B cell (primary cell): ENCODE results near the gene TRAPPC8. TPM values are rescaled to one million over a fixed set of nuclear protein-coding genes. Genes with fewer than 3 reads are reported as not detected.

Source experiments
- ATAC-seq: fragments of 200-7000 bp; cut with Tn5 transposase; one replicate; pipeline ENCODE4 v1.10.0; 2021; ENCODE audit warnings: low read depth, mild to moderate bottlenecking, moderate number of reproducible peaks, moderate library complexity
- CTCF ChIA-PET: fragments of 350-600 bp; sonication (Branson Sonifier 250); formaldehyde crosslinking; loops from one replicate; lab custom pipeline; 2021; ENCODE audit warnings: antibody characterized with exemption, inconsistent platforms; lab: Charles Lee
- POLR2A ChIA-PET: fragments of 350-600 bp; sonication (Branson Sonifier 250); formaldehyde crosslinking; loops from one replicate; lab custom pipeline; 2021; ENCODE audit warnings: antibody characterized with exemption; lab: Charles Lee
- DNase-seq: peaks from one replicate; pipeline ENCODE4 v3.0.0; 2013
- H2AFZ ChIP-seq: 2 replicates; pipeline ENCODE4 v1.6.1; 2012; ENCODE audit warnings: mild to moderate bottlenecking, low read depth, low read length; ENCODE audit not compliant: insufficient read depth, poor library complexity, severe bottlenecking
- H3K27ac ChIP-seq, 2 donors: 1 replicate in 1 of 2; 2 replicates in 1 of 2; pipeline ENCODE4 v1.5.1; 2012 to 2013; ENCODE audit warnings: low read length in 2 of 2, mild to moderate bottlenecking in 2 of 2, moderate library complexity in 1 of 2
- H3K27me3 ChIP-seq, 4 experiments: fragments of 200-600 bp in 1 of 4; sonication (generic) in 1 of 4; replicated peaks in 1 of 4; 1 replicate in 2 of 4; 2 replicates in 2 of 4; pipeline versions ENCODE4 v1.6.1 to v1.7.0; 2013 to 2016; ENCODE audit warnings: low read length in 3 of 4, mild to moderate bottlenecking in 2 of 4, mixed read lengths in 1 of 4, moderate library complexity in 1 of 4; ENCODE audit not compliant: insufficient read depth in 4 of 4, control insufficient read depth in 3 of 4; ENCODE audit errors: control extremely low read depth in 1 of 4
- H3K36me3 ChIP-seq, 2 experiments: replicated peaks in 1 of 2; 1 replicate in 1 of 2; 2 replicates in 1 of 2; pipeline versions ENCODE4 v1.6.1 to v1.7.1; 2013; ENCODE audit warnings: low read length in 1 of 2; ENCODE audit not compliant: insufficient read depth in 2 of 2, control insufficient read depth in 1 of 2; ENCODE audit errors: control extremely low read depth in 1 of 2, extremely low read depth in 1 of 2
- H3K4me1 ChIP-seq, 2 donors: fragments of 200-600 bp in 1 of 2; sonication (generic) in 1 of 2; 1 replicate in 1 of 2; 2 replicates in 1 of 2; pipeline versions ENCODE4 v1.5.1 to v1.6.1; 2013 to 2017; ENCODE audit warnings: low read length in 2 of 2; ENCODE audit not compliant: control insufficient read depth in 2 of 2, insufficient read depth in 2 of 2
- H3K4me2 ChIP-seq: replicated peaks from 2 replicates; pipeline ENCODE3; 2012; ENCODE audit warnings: mild to moderate bottlenecking, low read depth, low read length; ENCODE audit not compliant: poor library complexity, severe bottlenecking
- H3K4me3 ChIP-seq, 5 experiments: fragments of 200-600 bp in 1 of 5; sonication (generic) in 1 of 5; 1 replicate in 3 of 5; 2 replicates in 2 of 5; pipeline versions ENCODE4 v1.5.1 to v1.7.0; 2011 to 2016; ENCODE audit warnings: low read length in 4 of 5, mild to moderate bottlenecking in 4 of 5, low read depth in 2 of 5, control low read depth in 1 of 5, moderate library complexity in 1 of 5; ENCODE audit not compliant: insufficient read depth in 1 of 5; ENCODE audit errors: control extremely low read depth in 1 of 5, extremely low read depth in 1 of 5
- H3K79me2 ChIP-seq: fragments of 200-600 bp; sonication (generic); one replicate; pipeline ENCODE4 v1.6.0; 2016; ENCODE audit warnings: low read length; ENCODE audit not compliant: control insufficient read depth, insufficient read depth
- H3K9ac ChIP-seq: fragments of 200-600 bp; sonication (generic); 2 replicates; pipeline ENCODE4 v1.6.1; 2017; ENCODE audit warnings: mild to moderate bottlenecking, low read length, moderate library complexity
- H3K9me3 ChIP-seq, 3 donors: one replicate each; pipeline versions ENCODE4 v1.6.1 to v1.7.1; 2013; ENCODE audit warnings: low read length in 2 of 3; ENCODE audit not compliant: control insufficient read depth in 2 of 3, insufficient read depth in 1 of 3; ENCODE audit errors: control extremely low read depth in 1 of 3
- H4K20me1 ChIP-seq: 2 replicates; pipeline ENCODE4 v1.6.0; 2012; ENCODE audit warnings: mild to moderate bottlenecking, low read length; ENCODE audit not compliant: insufficient read depth, control insufficient read depth, poor library complexity, severe bottlenecking
- H3K27ac Mint-ChIP-seq: one replicate; pipeline ENCODE4 v1.8.0; 2021; ENCODE audit warnings: mixed read lengths
- H3K27me3 Mint-ChIP-seq: one replicate; pipeline ENCODE4 v1.8.0; 2021; ENCODE audit warnings: mixed read lengths
- H3K4me1 Mint-ChIP-seq: one replicate; pipeline ENCODE4 v1.8.0; 2021; ENCODE audit warnings: mixed read lengths
- H3K4me3 Mint-ChIP-seq: one replicate; pipeline ENCODE4 v1.8.0; 2021; ENCODE audit warnings: mixed read lengths
- H3K9me3 Mint-ChIP-seq: one replicate; pipeline ENCODE4 v1.8.0; 2022; ENCODE audit warnings: mixed read lengths; ENCODE audit not compliant: insufficient read depth
- CTCF ChIP-seq: fragments of 200-600 bp; IDR thresholded peaks from one replicate; pipeline ENCODE4 v1.8.0; 2022; ENCODE audit warnings: antibody characterized with exemption, mild to moderate bottlenecking
- EZH2 ChIP-seq: IDR thresholded peaks from 2 replicates; pipeline ENCODE4 v1.6.1; 2012; ENCODE audit warnings: borderline replicate concordance, low read depth, mild to moderate bottlenecking, moderate library complexity, low read length; ENCODE audit not compliant: insufficient read depth, poor library complexity, severe bottlenecking
- WGBS: methylation state at CpG from one replicate; pipeline ENCODE4 v1.1.5; 2013; ENCODE audit warnings: missing lambda C conversion rate; ENCODE audit not compliant: insufficient coverage; 5-methylcytosine and 5-hydroxymethylcytosine counted together
- intact Hi-C: fragments of 100-400 bp; cut with micrococcal nuclease; formaldehyde crosslinking; loops from one replicate; pipeline ENCODE4 v1.10.0; 2022
- polyA plus RNA-seq: library from polyadenylated mRNA; depleted of rRNA; stranded (reverse); fragments of >200 nt; gene quantifications from 2 replicates; pipeline ENCODE4 v1.2.3, GENCODE V29; 2012
- total RNA-seq, 2 donors: library from RNA; stranded (reverse); fragments of 120-200 nt in 1 of 2; gene quantifications; 1 replicate in 1 of 2; 2 replicates in 1 of 2; pipeline versions ENCODE4 v1.2.3 to v1.2.4, GENCODE V29; 2013 to 2022

The TRAPPC8 gene
- total and polyA plus RNA-seq, 2 donors (not counting 1 experiment from before 2014, with no cell fraction given) = 53.6 to 95.5 TPM

DNA sequence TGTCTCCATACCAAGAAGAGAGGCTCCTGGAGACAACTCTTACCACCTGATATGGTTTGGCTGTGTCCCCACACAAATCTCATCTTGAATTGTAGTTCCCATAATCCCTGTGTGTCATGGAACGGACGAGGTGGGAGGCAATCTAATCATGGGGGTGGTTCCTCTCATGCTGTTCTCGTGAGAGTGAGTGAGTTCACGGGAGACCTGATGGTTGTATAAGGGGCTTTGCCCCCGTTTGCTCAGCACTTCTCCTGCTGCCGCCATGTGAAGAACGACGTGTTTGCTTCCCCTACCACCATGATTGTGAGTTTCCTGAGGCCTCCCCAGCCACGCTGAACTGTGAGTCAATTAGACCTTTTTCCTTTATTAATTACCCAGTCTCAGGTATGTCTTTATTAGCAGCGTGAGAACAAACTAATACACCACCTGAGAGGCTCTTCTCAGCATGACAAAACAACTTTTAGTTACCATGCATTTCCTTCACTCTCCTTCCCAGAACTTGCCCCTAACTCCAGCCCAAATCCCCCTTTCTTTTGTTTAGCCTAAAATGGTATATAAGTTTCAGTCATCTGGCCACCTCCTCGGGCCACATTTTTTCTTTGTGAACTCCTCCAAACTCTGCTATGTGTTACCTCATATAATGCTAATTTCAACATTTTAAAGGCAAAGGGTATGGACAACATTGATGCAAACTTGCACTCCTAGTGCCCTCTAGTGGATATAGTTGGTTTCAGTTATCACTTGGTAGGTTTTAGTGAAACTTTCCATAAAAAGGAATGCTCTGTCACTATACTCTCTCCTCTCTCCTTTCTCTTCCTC, 123.6 kb downstream of the TRAPPC8 start:
- DNase-seq (peak; percentile 42), ATAC-seq (no peak)
- TF ChIP-seq CTCF = peak; percentile 83
- TF ChIP-seq EZH2 = no peak
- H3K4me1 ChIP-seq = no peaks in the 10 kb centered on the region
- no peaks in the 10 kb centered on the region for H3K36me3 ChIP-seq
- H3K4me3 ChIP-seq = no peak overlapping the region
- POLR2A ChIA-PET = no interaction called here
- no peaks in the 10 kb centered on the region for H3K9me3 ChIP-seq
- H3K79me2 ChIP-seq = no peaks in the 10 kb centered on the region
- H2AFZ ChIP-seq = no peak overlapping the region
- no peak overlapping the region for H3K4me3 Mint-ChIP-seq
- H3K4me1 Mint-ChIP-seq = no peaks in the 10 kb centered on the region
- WGBS = 75% methylated on average over 4 of the region's 11 CpGs
- H3K9me3 Mint-ChIP-seq = no peaks in the 10 kb centered on the region
- CTCF ChIA-PET = interaction anchor here (0.9 to 1.1 kb wide), 4 partner anchors 10 to 263 kb away, joined by 3 to 5 read pairs (median 4); no protein-coding TSS in a partner anchor
- no peaks in the 10 kb centered on the region for H3K27me3 ChIP-seq
- peaks cover 6% of the 10 kb centered on the region for H3K27me3 Mint-ChIP-seq
- H4K20me1 ChIP-seq = no peaks in the 10 kb centered on the region
- intact Hi-C loops = loop anchor here (2.0 kb wide), 1 partner anchor 79 kb away; no protein-coding TSS in a partner anchor
- no peak overlapping the region for H3K4me2 ChIP-seq
- H3K9ac ChIP-seq = no peak overlapping the region
- H3K27ac Mint-ChIP-seq = no peak overlapping the region
- no peak overlapping the region for H3K27ac ChIP-seq

- ATAC-seq = no peak
- Mint-ChIP-seq H3K4me1 (no peaks in the 10 kb centered on the region), H3K27ac (no peak overlapping the region), H3K4me3 (no peak overlapping the region), H3K27me3 (peaks cover 6% of the 10 kb centered on the region), H3K9me3 (no peaks in the 10 kb centered on the region)
- Histone ChIP-seq H3K9me3 (no peaks in the 10 kb centered on the region), H3K27me3 (no peaks in the 10 kb centered on the region), H2AFZ (no peak overlapping the region), H3K4me3 (no peak overlapping the region), H3K79me2 (no peaks in the 10 kb centered on the region), H3K4me1 (no peaks in the 10 kb centered on the region), H3K9ac (no peak overlapping the region), H3K4me2 (no peak overlapping the region), H3K27ac (no peak overlapping the region), H3K36me3 (no peaks in the 10 kb centered on the region), H4K20me1 (no peaks in the 10 kb centered on the region)
- no peak for TF ChIP-seq CTCF
- TF ChIP-seq EZH2 = no peak
- no peak for DNase-seq
- ChIA-PET POLR2A (no interaction called here), CTCF (no interaction called here)
- no CpG with 5 or more reads among the region's 3 CpGs for WGBS
- intact Hi-C loops = no loop called here
Observed at GRCh38 chr18:31814132-31814531, 128.8 kb downstream of the TRAPPC8 start.
